HG03060 (cell line): ENCODE data around the gene DDRGK1.
"Not testable (repeated sequence)": the region's sequence is repeated elsewhere in the genome, so short reads cannot be mapped to it uniquely, and the experiment has no call there.

Experiments
- ATAC-seq: cut with Tn5 transposase; IDR thresholded peaks from one replicate; pipeline ENCODE4 v1.9.1; 2021; ENCODE audit warnings: low read depth, moderate number of reproducible peaks; ENCODE audit not compliant: unreplicated experiment

Gene DDRGK1

GRCh38 chr20:3221398-3222226, 17.1 kb upstream of the DDRGK1 start:
- ATAC-seq: no peak

- no peak for ATAC-seq
These were observed 14.0 kb upstream of the DDRGK1 start for GRCh38 chr20:3218307-3218988.

GRCh38 chr20:3215359-3215917, 11.0 kb upstream of the DDRGK1 start:
- not testable (repeated sequence) for ATAC-seq

DNA sequence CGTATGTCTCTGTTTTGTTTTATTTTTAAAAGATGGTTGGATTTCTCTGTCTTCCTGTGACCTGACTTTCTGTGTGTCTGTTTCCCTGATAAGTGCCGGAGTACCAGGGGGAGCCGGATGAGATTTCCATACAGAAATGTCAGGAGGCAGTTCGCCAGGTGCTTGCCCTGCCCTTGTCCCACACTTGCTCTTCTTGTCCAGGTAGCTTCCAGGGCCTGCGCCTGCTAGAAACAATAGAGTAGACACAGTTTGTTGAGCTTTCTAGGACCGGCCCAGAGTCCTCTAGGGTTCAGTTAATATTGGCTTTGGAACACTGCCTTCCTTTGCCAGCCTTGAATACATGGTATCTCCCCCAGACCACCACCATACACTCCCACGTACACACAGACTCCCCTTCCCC, 8.7 kb upstream of the DDRGK1 start:
- ATAC-seq: no peak

DNA sequence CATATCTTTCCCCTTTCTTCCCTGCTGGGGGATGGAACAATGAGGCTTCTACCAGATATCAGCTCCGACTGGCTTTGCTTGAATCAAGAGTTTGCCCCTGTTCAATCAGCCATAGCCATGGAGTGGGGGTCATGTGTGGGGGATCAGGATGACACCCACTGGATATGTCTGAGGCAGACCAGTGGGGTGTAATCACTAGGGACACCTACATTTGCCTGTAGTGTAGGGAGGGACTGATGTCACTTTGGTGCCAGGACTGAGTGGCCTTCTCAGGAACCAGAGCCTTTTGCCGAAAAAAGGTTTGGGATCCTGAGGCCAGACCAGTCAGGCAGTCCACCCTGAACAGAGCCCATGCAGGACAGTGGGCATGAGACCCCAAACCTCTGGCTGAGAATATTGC, 5.9 kb upstream of the DDRGK1 start:
- ATAC-seq: no peak

DNA sequence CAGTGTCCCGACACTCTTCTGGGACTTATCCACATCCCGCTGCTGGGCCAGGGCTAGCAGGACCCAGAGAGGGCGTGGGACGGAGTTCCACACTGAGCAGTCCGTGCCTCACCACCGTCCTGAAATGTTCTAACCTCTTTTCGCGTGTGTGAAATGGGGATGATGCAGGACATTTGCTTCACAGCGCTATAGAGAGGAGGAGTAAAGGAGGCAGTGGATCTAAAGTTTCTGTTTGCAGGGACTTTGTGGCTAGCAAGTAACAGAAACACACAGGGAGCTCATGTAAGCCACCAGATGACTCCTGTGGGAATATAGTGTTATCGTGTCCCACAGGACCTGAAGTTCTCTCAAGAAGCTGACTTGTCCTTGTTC, 5.5 kb upstream of the DDRGK1 start:
- no peak for ATAC-seq

DNA sequence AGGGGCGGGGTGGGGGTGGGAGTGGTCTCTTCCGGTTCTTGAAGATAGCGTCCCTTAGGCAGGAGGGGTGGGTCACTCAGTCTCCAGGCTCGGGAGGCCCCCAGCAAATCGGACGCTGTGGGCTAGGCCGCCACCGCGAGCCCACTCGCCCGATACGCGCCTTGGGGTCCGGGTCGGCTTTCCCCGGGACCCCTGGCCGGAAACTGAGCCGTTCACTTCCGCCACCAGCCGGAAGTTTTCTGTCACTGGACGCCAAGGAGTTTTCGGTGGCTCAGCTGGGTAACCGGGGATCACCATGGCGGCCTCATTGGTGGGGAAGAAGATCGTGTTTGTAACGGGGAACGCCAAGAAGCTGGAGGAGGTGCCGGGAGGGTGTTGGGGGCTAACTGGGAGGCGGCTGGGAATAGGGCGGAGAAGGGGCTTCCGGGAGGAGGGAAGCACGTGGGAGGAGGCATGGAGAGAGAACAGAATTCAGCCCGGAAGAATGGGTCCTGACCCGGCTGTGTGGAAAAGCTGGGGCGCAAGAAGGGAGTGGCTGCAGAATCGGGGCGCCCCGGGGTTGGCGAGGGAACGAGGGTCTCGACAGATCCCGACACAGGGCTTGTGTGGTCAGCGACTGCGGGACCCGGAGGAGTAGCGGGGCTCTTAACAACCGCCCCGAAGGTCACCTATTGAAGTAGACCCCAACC, 4.9 kb upstream of the DDRGK1 start, which contains the start of gene ITPA:
ITPA (plus strand) TSS at position 242 of the 689 bp plus-strand sequence; CDS start at position 296, 54 bp downstream.
- no peak for ATAC-seq

DNA sequence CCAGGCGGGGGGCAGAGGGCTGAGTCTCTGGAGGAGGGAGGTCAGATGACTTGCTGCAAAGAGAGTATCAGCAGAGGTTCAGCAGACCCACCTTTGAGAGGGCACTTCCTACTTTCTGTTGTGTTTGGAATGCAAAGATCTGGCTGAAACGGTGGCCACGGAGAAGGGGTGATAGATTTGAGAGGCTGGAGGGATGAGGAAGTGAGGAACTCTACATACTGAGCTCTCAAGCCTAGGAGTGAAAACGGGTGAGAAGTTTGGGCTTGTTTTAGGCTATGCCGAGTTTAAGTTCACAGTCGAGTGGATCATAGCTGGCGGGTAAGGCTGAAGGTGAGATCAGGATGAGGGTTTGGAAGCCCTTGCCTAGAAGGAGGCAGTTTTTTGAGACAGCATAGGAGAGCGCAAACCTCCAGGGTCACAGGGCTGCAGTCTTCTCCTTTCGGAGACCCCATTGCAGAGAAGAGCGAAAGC, 4.3 kb upstream of the DDRGK1 start:
- no peak for ATAC-seq

DNA sequence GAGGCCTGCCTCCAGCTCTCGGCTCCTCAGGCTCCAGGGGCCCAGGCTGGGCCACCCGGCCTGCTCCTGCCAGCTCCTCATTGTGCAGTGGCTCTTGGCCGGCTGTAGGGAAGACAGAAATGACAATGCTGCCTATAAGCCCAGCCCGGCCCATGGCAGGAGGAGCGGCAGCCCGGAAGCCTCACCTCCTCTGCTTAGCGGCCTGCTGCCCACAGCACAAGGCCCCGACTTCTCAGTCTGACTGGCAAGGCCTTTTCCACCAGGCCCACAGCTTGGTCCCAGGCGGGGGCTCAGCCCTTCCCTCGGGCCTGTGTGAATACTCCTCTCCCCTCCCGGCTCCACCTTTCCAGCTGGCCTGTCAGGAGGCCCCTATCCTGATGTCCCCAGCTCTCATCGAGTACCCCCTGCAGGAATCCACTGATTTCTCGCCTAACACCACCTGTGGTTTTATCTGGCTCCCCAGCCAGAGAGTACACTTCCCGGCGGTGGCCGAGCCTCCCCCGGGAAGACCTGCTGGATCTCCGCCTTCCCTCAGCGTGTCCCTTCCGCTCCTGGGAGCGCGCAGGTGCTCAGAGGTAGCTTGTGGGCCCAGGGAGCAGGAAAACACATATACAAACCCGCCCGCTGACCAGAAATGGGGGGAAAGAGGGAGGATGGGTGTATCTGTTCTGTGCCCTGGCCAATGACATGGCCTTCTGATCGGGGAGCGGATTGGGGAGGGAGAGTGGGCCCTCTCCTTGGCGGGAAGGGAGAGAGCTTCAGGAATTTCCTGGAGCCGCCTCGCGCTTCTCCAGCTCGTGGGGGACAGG, 963 bp downstream of the DDRGK1 start:
- ATAC-seq: no peak

DNA sequence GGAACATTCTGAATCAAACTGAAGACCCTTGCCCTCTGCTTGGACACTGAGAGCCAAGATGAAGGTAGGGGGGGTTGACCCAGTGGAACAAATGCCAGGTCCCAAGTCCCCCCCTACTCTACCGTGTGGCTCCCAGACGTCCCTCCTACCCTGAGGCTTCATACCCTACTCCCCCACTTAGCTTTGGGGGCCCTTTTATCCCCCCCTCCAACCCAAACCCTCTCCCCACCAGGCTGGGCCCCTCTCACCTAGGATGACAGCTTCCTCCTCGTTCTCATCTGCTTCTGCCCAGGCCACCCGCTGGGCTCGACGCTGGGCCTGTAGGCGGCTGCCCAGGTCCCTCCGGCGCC, 1.5 kb downstream of the DDRGK1 start:
- no peak for ATAC-seq

- ATAC-seq: no peak
These were observed 4.3 kb downstream of the DDRGK1 start for GRCh38 chr20:3199976-3200755.

DNA sequence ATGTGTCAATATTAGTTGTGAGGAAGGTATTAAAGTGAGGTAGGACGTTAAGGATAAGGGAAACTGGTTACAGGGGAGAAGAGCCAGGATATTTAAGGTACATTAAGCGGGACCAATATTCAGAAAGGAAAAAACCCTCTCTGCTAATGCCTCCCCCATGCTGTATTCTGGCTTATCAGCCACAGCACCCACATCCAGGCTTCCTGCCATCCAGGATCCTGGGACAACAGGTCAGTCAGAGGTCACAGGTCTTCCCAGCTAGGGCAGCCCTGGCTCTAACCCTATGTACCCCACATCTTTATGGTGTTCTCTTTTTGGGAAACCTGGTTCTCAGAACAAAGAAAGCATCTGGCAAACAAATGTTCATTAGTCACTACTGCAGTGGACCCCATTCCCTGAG, 5.3 kb downstream of the DDRGK1 start:
- ATAC-seq: no peak

DNA sequence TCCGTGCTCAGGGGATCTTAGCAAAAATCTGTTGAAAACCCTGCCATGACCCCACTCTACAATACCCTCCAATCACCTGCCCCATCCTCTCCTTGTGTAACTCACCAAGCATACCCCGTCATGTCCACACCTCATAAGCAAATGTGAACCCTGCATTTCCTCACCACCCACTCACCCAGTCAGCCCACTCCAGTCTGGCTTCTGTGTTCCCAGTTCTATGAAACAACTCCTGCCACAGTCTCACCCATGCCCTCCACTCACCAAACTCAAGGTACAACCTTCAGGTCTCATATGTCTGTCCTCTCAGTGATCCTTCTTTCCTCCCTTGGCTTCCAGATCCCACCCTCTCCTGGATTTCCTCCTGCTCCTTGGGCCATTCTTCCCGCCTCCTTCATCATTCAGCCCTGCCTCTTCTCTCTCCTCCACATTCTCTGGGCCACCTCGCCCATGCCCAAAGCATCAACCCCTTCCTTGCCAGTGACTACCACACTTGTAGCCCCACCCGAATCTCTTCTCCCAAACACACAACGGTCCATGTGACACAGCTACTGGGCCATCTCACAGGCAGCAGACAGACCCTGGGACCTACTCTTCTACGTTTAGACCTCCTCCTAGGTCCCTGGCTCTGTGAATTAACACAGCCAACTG, 8.8 kb downstream of the DDRGK1 start:
- ATAC-seq: no peak

GRCh38 chr20:3194617-3195280, 9.7 kb downstream of the DDRGK1 start:
- ATAC-seq: no peak

DNA sequence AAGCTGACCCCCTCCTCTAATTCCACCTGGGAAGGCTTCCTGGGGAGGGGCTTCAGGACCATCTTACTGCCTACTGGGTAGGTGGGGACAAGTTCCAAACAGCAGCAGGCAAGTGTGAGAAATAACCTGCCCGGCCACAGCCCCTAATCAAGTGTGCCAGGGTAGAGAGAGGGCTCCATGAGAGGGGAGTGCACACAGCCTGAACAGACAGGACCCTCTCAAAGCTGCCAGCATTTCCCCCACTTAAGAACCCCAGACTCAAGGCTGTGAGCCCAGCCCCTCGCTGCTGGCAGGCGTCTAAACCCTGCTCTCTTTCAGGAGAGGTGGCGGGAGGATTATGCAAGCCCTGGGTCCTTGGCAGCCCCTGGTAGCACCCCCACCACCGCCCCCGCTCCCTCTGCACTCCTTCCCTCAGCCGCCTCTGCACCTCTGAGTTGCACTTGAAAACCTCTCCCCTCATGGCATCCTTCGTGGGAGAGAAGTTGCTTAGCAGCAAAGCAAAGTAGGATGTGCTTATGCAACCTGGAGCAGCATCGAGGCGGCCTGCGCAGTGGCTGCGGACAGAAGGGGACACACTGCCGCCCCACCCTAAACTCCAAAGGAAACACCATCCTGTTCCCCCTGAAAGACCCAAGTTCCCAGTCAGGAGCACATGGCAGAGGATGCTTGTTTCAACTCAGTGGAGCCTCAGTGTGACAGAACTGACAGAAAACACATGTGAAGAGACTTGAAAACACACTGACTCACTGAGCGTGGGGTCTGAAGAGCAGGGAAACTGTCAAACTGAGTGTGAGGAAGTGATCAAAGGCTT, 10.5 kb downstream of the DDRGK1 start:
- no peak for ATAC-seq

DNA sequence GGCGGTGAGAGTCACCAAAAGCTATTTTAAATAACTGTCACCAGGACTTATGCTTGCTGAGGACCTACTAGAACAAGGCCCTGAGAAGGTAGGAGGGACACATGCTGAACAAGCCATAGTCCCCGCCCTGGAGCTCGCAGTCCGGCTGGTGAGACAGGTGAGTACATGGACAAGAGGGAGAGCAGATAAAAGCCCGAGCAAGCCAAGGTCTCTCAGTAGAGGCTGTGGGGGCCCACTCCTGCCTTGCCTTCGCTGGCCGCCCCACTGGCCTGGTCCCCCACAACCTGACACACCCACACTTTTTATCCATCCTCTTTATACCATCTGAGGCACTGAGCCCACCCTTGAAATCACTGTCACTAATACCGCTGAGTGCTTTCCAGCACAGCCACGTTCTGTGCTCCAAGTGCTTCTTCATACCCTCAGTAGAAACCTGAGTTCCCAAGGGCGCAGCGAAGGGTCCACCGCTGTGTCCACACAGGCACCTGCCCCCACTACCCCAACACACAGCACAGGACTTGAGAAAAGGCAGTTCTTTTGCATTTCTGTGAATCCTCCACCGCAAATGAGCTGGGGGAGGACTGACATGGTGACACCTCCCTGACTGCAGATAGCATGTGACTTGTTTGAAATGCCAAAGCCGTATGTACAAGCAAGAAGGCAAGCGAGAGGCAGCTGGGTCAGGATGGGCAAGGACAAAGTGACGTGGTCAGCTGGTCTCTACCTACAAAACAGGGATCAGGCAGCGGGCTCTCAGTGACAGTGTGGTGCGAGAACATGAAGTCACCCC, 12.1 kb downstream of the DDRGK1 start:
- no peak for ATAC-seq

DNA sequence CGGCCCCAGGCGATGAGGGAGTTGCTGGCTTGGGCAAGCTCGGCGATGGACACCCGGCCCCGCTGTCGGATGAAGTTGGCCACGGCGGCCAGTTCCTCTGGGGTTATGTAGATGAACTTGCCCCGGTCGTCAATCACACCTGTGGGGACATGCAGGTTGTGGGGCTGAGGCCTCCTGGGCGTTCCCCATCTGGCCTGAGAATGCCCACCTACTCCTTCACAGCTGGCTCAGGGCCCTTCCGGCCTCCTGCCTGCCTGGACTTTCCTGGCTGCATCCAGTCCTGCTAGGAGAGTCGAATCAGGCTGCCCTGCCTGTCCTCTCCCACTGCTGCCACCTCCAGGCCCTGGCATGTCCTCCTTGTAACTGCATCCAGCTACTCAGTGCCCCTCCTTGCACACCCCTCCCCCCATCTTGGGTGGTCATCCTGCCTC, 13.8 kb downstream of the DDRGK1 start:
- ATAC-seq: no peak
